Neural cell (in vitro differentiated cells): ENCODE results near the gene NPLOC4.

Experiments
- CTCF ChIP-seq: fragments of 450-650 bp; IDR thresholded peaks from 2 replicates; pipeline ENCODE4 v1.5.1; 2014; ENCODE audit warnings: antibody characterized with exemption, mild to moderate bottlenecking, moderate library complexity; ENCODE audit not compliant: poor library complexity, severe bottlenecking
- EP300 ChIP-seq: fragments of 450-650 bp; conservative IDR thresholded peaks from 2 replicates; pipeline ENCODE4 v1.6.1; 2014; ENCODE audit warnings: antibody characterized with exemption, mild to moderate bottlenecking, moderate library complexity; ENCODE audit not compliant: poor library complexity, severe bottlenecking
- EZH2 ChIP-seq: fragments of 200-600, 300-800 bp; shearing (Covaris generic), sonication (generic); IDR thresholded peaks from 2 replicates; pipeline ENCODE4 v1.6.1; 2014; ENCODE audit warnings: antibody characterized with exemption, low read length, borderline replicate concordance, mild to moderate bottlenecking; ENCODE audit not compliant: insufficient read depth, poor library complexity, severe bottlenecking
- REST ChIP-seq: IDR thresholded peaks from 2 replicates; pipeline ENCODE4 v1.6.1; 2012; ENCODE audit warnings: borderline replicate concordance
- TAF1 ChIP-seq: IDR thresholded peaks from 2 replicates; pipeline ENCODE4 v1.6.1; 2012; ENCODE audit warnings: low read depth

- TF ChIP-seq CTCF (no peak), EP300 (no peak), REST (no peak), EZH2 (no peak), TAF1 (no peak)
These were observed 89.3 kb downstream of the NPLOC4 start for GRCh38 chr17:81547614-81547982.
